ENCODE results near the gene PXN.
"Not testable (repeated sequence)": the region's sequence is repeated elsewhere in the genome, so short reads cannot be mapped to it uniquely, and the experiment has no call there.

Gene PXN

DNA sequence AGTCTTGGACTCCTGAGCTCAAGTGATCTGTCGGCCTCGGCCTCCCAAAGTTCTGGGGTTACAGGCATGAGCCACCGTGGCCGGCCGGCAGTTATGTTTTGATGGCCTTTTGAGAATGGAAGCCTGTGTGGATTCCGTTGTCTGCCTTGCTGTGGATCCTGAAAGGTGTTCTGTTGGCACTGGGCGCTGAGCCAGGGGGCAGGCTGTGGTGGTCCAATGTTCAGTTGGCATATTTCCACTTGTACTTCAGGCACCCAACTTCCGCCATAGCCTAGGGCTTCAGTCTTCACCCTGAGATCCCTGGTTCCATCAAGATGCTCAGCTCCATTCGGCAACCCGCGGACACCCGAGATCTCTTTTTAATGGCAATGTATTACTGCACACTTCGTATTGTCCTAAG, 58.3 kb downstream of the PXN start:
- Histone ChIP-seq H3K27me3 (ENCODE audit: insufficient read depth, insufficient read length) (no peaks in the 10 kb centered on the region), H3K9me3 (ENCODE audit: insufficient read depth, low read length) (no peaks in the 10 kb centered on the region), H3K4me3 (ENCODE audit: insufficient read length, low read depth) (no peak overlapping the region), H3K4me1 (ENCODE audit: insufficient read depth, insufficient read length) (no peaks in the 10 kb centered on the region), H3K9ac (ENCODE audit: insufficient read length, low read depth) (no peak overlapping the region), H3K36me3 (ENCODE audit: insufficient read depth, insufficient read length, low read length) (peaks cover 58% of the 10 kb centered on the region)
- TF ChIP-seq YY1 (IDR thresholded peaks at IDR 0.05; ENCODE audit: insufficient read depth, insufficient read length) (no peak), SUZ12 (IDR thresholded peaks at IDR 0.05; ENCODE audit: extremely low read depth, insufficient read depth, insufficient read length) (no peak), ZNF274 (IDR thresholded peaks at IDR 0.05; ENCODE audit: low read depth, low read length) (no peak)
- no peak for DNase-seq (ENCODE audit: low read depth, low spot score)

DNA sequence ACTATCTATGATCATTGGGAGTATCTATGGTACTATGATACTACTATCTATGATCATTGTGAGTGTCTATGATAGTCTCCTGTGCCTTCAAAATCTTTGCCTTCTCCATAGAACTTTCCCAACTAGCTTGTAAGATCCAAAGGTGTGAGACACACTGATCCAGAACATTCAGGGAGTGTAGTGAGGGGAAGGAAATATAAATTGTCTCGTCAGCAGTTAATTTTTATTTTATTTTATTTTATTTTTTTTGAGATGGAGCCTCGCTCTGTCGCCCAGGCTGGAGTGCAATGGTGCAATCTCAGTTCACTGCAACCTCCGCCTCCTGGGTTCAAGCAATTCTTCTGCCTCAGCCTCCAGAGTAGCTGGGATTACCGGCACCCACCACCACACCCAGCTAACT, 58.7 kb downstream of the PXN start:
- DNase-seq (ENCODE audit: low read depth, low spot score); H3K4me1 ChIP-seq (ENCODE audit: insufficient read depth, insufficient read length); H3K9me3 ChIP-seq (ENCODE audit: insufficient read depth, low read length); H3K27me3 ChIP-seq (ENCODE audit: insufficient read depth, insufficient read length); H3K9ac ChIP-seq (ENCODE audit: insufficient read length, low read depth); H3K4me3 ChIP-seq (ENCODE audit: insufficient read length, low read depth): not testable (repeated sequence)
- peaks cover 53% of the 10 kb centered on the region for H3K36me3 ChIP-seq (ENCODE audit: insufficient read depth, insufficient read length, low read length)

DNA sequence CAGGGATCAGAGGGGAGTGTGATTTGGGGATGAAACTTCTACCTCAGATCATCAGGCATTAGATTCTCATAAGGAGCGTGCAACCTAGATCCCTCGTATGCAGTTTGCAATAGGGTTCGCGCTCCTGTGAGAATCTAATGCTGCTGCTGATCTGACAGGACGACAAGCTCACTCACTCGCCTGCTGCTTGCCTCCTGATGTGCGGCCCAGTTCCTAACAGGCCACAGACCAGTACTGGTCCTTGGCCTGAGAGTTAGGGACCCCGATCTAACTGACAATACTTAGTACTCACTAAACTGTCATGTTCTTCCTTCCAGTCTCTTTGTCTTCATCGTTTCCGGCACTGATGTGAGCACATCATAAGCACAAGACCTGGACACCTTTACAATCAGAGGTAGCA, 59.3 kb downstream of the PXN start:
- no peak for TF ChIP-seq ZNF274 (IDR thresholded peaks at IDR 0.05; ENCODE audit: low read depth, low read length)
- no peak for TF ChIP-seq YY1 (IDR thresholded peaks at IDR 0.05; ENCODE audit: insufficient read depth, insufficient read length)
- TF ChIP-seq SUZ12 (IDR thresholded peaks at IDR 0.05; ENCODE audit: extremely low read depth, insufficient read depth, insufficient read length) = no peak
- no peaks in the 10 kb centered on the region for H3K4me1 ChIP-seq (ENCODE audit: insufficient read depth, insufficient read length)

DNA sequence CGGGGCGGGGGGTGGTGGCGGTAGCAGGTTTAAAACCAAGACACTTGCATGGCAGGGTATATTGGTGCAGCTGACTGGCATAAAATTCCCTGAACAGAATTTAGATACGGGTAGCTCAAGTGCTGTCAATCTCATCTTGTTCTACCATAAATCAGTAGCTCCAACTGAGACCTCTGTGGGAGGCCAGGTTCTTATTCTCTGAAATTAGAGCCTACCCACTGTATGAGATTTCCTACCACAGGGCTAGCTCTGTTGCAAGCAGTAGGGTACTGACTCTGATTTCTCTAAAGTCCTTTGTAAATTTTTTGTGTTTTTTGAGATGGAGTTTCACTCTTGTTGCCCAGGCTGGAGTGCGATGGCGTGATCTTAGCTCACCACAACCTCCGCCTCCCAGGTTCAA, 61.4 kb downstream of the PXN start:
- no peak for DNase-seq (ENCODE audit: low read depth, low spot score)
- Histone ChIP-seq H3K9me3 (ENCODE audit: insufficient read depth, low read length) (no peaks in the 10 kb centered on the region), H3K9ac (ENCODE audit: insufficient read length, low read depth) (no peak overlapping the region), H3K27me3 (ENCODE audit: insufficient read depth, insufficient read length) (no peaks in the 10 kb centered on the region), H3K36me3 (ENCODE audit: insufficient read depth, insufficient read length, low read length) (peaks cover 47% of the 10 kb centered on the region), H3K4me3 (ENCODE audit: insufficient read length, low read depth) (no peak overlapping the region), H3K4me1 (ENCODE audit: insufficient read depth, insufficient read length) (peaks cover 1% of the 10 kb centered on the region)
- TF ChIP-seq SUZ12 (IDR thresholded peaks at IDR 0.05; ENCODE audit: extremely low read depth, insufficient read depth, insufficient read length) = no peak

More for the DNA sequence above, 59.3 kb downstream of the PXN start:
- Histone ChIP-seq H3K27me3 (ENCODE audit: insufficient read depth, insufficient read length) (no peaks in the 10 kb centered on the region), H3K9me3 (ENCODE audit: insufficient read depth, low read length) (no peaks in the 10 kb centered on the region), H3K4me3 (ENCODE audit: insufficient read length, low read depth) (peak overlapping the region; percentile 8), H3K9ac (ENCODE audit: insufficient read length, low read depth) (no peak overlapping the region), H3K36me3 (ENCODE audit: insufficient read depth, insufficient read length, low read length) (peaks cover 48% of the 10 kb centered on the region)
- DNase-seq (ENCODE audit: low read depth, low spot score) = no peak

DNA sequence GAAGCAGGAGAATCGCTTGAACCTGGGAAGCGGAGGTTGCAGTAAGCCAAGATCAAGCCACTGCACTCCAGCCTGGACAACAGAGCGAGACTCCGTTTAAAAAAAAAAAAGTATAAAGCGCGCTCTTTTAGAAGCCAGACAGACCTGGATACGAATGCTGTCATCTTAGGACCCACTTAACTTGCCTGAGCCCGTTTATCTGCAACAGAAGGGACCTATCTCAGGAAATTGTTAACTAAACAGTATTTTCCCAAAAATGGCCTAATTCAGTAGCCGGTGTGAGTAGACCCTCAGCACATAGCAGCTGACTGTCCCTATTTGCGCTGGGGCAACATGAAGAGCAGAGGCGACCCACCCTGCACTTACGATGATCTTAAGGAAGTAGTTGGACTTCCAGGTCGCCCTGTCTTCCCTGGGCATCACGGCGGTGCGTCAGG, 65.1 kb downstream of the PXN start:
- TF ChIP-seq SUZ12 (IDR thresholded peaks at IDR 0.05; ENCODE audit: extremely low read depth, insufficient read depth, insufficient read length) (no peak), YY1 (IDR thresholded peaks at IDR 0.05; ENCODE audit: insufficient read depth, insufficient read length) (no peak)
- peaks cover 56% of the 10 kb centered on the region for H3K36me3 ChIP-seq (ENCODE audit: insufficient read depth, insufficient read length, low read length)
- DNase-seq (ENCODE audit: low read depth, low spot score) = no peak
- H3K4me3 ChIP-seq (ENCODE audit: insufficient read length, low read depth) = peak overlapping the region; percentile 100
- peaks cover 10% of the 10 kb centered on the region for H3K4me1 ChIP-seq (ENCODE audit: insufficient read depth, insufficient read length)
- H3K27me3 ChIP-seq (ENCODE audit: insufficient read depth, insufficient read length) = no peaks in the 10 kb centered on the region
- H3K9me3 ChIP-seq (ENCODE audit: insufficient read depth, low read length) = no peaks in the 10 kb centered on the region
- peak overlapping the region; percentile 100 for H3K9ac ChIP-seq (ENCODE audit: insufficient read length, low read depth)

DNA sequence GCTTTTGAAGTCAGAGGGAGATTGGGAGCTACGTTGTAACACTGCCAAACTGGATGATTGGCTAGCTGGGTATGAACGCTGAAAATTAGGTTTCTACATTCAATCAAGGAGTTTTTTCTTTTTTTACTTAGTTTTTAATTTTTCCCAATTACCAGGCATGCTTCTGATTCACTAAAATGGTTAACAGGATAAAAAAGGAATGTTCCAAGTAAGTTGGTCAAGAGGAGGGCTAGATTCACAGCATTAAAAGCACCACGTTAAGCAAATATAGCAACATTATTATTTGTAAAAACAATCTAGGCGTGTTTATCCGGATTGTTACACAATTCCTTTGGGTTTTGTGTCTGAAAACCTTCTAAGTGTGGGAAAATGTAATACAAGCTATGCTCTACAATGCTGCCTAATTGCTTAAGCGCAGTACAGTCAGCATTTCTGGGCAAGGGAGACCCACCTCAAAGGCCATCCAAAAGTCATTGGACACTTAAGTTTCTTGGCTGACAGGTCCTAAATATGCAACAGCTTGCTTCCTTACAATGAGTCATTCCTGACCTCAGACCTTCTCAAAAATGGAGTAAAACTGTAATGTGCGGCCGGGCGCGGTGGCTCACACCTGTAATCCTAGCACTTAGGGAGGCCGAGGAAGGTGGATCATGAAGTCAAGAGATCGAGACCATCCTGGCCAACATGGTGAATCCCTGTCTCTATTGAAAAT, 65.8 kb downstream of the PXN start:
- peak overlapping the region; percentile 100 for H3K4me3 ChIP-seq (ENCODE audit: insufficient read length, low read depth)
- H3K9me3 ChIP-seq (ENCODE audit: insufficient read depth, low read length) = no peaks in the 10 kb centered on the region
- peak overlapping the region; percentile 100 for H3K9ac ChIP-seq (ENCODE audit: insufficient read length, low read depth)
- DNase-seq (ENCODE audit: low read depth, low spot score) = no peak
- no peaks in the 10 kb centered on the region for H3K27me3 ChIP-seq (ENCODE audit: insufficient read depth, insufficient read length)
- TF ChIP-seq YY1 (IDR thresholded peaks at IDR 0.05; ENCODE audit: insufficient read depth, insufficient read length) (no peak), ZNF274 (IDR thresholded peaks at IDR 0.05; ENCODE audit: low read depth, low read length) (no peak), SUZ12 (IDR thresholded peaks at IDR 0.05; ENCODE audit: extremely low read depth, insufficient read depth, insufficient read length) (no peak)
- H3K36me3 ChIP-seq (ENCODE audit: insufficient read depth, insufficient read length, low read length) = peaks cover 54% of the 10 kb centered on the region
- peaks cover 14% of the 10 kb centered on the region for H3K4me1 ChIP-seq (ENCODE audit: insufficient read depth, insufficient read length)

DNA sequence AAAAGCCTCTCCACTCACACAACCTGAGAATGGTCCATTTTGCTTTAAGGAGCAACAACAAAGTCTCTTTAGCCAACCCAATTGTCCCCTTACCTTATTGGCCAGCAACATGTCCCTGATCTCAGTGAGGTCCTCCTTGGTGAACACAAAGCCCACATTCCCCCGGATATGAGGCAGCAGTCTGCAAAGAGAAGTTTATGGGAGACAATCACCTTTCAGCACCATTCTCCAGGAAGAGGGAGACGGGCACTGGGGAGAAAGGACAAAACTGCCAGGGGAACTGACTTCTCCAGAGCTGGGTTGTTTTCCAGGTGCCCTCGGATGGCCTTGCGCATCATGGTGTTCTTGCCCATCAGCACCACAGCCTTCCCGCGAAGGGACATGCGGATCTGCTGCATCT, 66.5 kb downstream of the PXN start:
- Histone ChIP-seq H3K4me3 (ENCODE audit: insufficient read length, low read depth) (peak overlapping the region; percentile 100), H3K4me1 (ENCODE audit: insufficient read depth, insufficient read length) (peaks cover 14% of the 10 kb centered on the region), H3K9me3 (ENCODE audit: insufficient read depth, low read length) (no peaks in the 10 kb centered on the region), H3K36me3 (ENCODE audit: insufficient read depth, insufficient read length, low read length) (peaks cover 52% of the 10 kb centered on the region), H3K9ac (ENCODE audit: insufficient read length, low read depth) (peak overlapping the region; percentile 100), H3K27me3 (ENCODE audit: insufficient read depth, insufficient read length) (no peaks in the 10 kb centered on the region)
- DNase-seq (ENCODE audit: low read depth, low spot score) = no peak
- TF ChIP-seq SUZ12 (IDR thresholded peaks at IDR 0.05; ENCODE audit: extremely low read depth, insufficient read depth, insufficient read length) (no peak), ZNF274 (IDR thresholded peaks at IDR 0.05; ENCODE audit: low read depth, low read length) (no peak), YY1 (IDR thresholded peaks at IDR 0.05; ENCODE audit: insufficient read depth, insufficient read length) (no peak)

DNA sequence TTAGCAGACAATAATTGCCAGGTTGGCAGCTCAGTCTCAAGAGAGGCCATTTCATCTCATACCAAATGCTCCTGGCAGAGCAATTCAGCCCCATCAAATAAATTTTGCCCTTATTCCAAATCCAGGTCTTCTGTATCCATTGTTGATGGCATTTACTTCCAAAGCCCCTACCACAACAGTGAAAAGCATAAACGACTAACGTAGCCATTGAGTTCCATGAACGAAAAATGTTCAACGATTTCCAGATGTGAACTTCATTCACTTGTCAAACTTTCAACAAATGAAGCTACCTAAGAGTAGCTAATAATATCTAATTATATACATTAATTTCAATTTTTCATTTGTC, 68.0 kb downstream of the PXN start:
- Histone ChIP-seq H3K4me3 (ENCODE audit: insufficient read length, low read depth) (no peak overlapping the region), H3K9me3 (ENCODE audit: insufficient read depth, low read length) (no peaks in the 10 kb centered on the region), H3K27me3 (ENCODE audit: insufficient read depth, insufficient read length) (no peaks in the 10 kb centered on the region), H3K36me3 (ENCODE audit: insufficient read depth, insufficient read length, low read length) (peaks cover 52% of the 10 kb centered on the region), H3K9ac (ENCODE audit: insufficient read length, low read depth) (peak overlapping the region; percentile 57), H3K4me1 (ENCODE audit: insufficient read depth, insufficient read length) (peaks cover 14% of the 10 kb centered on the region)
- no peak for DNase-seq (ENCODE audit: low read depth, low spot score)
- TF ChIP-seq SUZ12 (IDR thresholded peaks at IDR 0.05; ENCODE audit: extremely low read depth, insufficient read depth, insufficient read length) (no peak), ZNF274 (IDR thresholded peaks at IDR 0.05; ENCODE audit: low read depth, low read length) (no peak)

DNA sequence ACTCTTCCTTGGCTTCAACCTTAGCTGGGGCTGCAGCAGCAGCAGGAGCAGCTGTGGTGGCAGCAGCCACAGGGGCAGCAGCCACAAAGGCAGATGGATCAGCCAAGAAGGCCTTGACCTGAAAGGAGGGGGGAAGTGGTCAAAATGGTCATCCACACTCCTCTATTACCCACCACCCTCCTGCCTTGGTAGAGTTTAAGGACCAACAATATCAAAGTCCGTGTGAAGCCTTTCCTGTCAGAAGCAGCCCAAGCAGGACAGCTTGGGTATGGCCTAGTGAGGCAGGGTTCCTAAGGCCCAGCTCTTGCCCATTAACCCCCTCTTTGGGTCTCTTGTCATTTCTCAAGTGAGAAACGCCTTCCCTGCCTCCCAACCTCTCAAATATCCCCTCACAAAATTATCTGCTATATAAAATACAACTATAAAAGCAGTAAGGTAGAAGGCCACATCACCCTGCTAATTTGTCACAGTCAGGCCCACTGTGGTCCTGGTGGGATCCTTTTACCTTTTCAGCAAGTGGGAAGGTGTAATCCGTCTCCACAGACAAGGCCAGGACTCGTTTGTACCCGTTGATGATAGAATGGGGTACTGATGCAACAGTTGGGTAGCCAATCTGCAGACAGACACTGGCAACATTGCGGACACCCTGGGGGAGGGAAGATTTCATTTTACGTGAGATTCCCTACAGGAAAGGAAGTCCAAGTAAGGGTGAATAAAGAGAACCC, 68.6 kb downstream of the PXN start:
- not testable (repeated sequence) for H3K27me3 ChIP-seq (ENCODE audit: insufficient read depth, insufficient read length); H3K9me3 ChIP-seq (ENCODE audit: insufficient read depth, low read length); DNase-seq (ENCODE audit: low read depth, low spot score)
- Histone ChIP-seq H3K4me3 (ENCODE audit: insufficient read length, low read depth) (peak overlapping the region; percentile 12), H3K4me1 (ENCODE audit: insufficient read depth, insufficient read length) (peaks cover 14% of the 10 kb centered on the region), H3K9ac (ENCODE audit: insufficient read length, low read depth) (peak overlapping the region; percentile 57), H3K36me3 (ENCODE audit: insufficient read depth, insufficient read length, low read length) (peaks cover 54% of the 10 kb centered on the region)
